ENCODE data around the gene TMEM87B.

DNA sequence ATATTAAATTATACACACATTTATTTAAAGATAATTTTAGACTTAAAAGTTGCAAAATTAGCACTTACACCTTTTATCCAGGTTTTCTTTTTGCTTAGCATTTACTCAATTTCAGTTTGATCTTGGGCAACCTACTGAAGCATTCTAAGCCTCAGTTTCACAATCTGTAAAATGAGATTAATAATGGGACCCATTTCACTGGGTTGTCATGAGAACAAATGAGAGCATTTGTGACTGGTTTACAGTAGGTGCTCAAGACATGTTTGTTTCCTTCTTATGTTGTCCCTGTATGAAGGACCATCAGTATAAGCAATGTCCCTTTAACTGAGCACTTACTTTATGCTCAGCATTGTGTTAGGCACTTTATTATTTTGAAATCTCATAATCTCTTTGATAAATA is 78.3 kb downstream of the TMEM87B start:
- TF ChIP-seq POLR2A (IDR thresholded peaks at IDR 0.05), result no peak
- TF ChIP-seq, protein P1, sequence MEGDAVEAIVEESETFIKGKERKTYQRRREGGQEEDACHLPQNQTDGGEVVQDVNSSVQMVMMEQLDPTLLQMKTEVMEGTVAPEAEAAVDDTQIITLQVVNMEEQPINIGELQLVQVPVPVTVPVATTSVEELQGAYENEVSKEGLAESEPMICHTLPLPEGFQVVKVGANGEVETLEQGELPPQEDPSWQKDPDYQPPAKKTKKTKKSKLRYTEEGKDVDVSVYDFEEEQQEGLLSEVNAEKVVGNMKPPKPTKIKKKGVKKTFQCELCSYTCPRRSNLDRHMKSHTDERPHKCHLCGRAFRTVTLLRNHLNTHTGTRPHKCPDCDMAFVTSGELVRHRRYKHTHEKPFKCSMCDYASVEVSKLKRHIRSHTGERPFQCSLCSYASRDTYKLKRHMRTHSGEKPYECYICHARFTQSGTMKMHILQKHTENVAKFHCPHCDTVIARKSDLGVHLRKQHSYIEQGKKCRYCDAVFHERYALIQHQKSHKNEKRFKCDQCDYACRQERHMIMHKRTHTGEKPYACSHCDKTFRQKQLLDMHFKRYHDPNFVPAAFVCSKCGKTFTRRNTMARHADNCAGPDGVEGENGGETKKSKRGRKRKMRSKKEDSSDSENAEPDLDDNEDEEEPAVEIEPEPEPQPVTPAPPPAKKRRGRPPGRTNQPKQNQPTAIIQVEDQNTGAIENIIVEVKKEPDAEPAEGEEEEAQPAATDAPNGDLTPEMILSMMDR (IDR thresholded peaks at IDR 0.05), result no peak
